Measurements from ENCODE around the gene CD79A.
A peak's percentile ranks its signal among the peaks of the same experiment; 100 is the strongest.
"Not testable (repeated sequence)": the region's sequence is repeated elsewhere in the genome, so short reads cannot be mapped to it uniquely, and the experiment has no call there.

Gene CD79A

DNA sequence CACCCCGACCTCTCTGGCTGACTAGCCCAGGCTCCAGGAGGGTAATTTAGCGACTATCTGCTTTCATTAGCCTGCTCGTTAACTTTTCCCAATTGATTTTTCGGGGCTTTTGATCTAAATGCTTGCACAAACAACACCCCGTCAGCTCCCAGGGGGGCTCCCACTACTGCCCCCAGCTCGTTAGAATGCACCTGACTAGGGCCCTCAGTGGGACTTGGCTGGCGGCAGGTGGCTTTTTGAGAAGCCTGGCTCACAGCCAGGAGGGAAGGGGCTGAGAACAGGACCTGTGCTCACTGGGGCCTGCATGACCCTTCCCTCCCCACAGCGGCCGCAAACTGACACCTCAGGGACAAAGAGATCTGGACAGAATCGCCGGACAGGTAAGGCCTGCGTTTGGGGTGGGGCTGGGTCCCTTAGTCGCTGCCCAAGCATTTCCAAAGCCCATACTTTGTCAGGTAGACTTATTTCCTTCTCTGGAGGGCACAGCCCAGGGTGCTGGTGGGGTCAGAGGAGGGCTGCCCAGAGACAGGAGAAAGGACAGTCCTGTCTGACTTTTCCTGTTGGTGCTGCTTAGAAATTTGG lies 7.6 kb upstream of the CD79A start:
- TF ChIP-seq, protein P1, sequence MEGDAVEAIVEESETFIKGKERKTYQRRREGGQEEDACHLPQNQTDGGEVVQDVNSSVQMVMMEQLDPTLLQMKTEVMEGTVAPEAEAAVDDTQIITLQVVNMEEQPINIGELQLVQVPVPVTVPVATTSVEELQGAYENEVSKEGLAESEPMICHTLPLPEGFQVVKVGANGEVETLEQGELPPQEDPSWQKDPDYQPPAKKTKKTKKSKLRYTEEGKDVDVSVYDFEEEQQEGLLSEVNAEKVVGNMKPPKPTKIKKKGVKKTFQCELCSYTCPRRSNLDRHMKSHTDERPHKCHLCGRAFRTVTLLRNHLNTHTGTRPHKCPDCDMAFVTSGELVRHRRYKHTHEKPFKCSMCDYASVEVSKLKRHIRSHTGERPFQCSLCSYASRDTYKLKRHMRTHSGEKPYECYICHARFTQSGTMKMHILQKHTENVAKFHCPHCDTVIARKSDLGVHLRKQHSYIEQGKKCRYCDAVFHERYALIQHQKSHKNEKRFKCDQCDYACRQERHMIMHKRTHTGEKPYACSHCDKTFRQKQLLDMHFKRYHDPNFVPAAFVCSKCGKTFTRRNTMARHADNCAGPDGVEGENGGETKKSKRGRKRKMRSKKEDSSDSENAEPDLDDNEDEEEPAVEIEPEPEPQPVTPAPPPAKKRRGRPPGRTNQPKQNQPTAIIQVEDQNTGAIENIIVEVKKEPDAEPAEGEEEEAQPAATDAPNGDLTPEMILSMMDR (conservative IDR thresholded peaks at IDR 0.05; ENCODE audit: low read depth, low read length): no peak
- no peak for DNase-seq (ENCODE audit: low read depth)
- no peak overlapping the region for H3K4me3 ChIP-seq (ENCODE audit: low read depth, low read length)

DNA sequence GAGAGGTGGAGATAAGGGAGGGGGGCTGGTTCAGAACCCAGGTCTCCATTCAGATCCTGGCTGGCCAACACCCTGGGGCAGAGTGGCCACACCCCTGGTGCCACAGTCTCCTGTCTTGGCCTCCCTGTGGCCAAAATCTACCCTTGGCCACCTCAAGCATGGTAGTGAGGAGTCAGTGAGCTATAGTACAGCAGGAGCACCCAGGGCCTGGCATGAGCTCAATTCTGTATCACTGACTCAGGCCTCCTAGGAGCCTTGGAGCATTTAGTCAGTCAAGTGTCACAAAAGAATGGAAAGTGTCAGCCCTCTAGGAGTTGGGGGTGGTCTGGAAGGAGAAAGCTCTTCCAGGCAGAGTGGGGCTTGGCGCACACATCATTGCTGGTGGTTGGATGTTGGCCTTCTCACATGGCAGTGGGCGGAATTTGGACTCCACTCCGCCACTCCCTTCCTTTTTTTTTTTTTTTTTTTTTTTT lies 6.6 kb upstream of the CD79A start:
- H3K4me3 ChIP-seq (ENCODE audit: low read depth, low read length): no peak overlapping the region
- peak; percentile 30 for DNase-seq (ENCODE audit: low read depth)
- TF ChIP-seq, protein P1 (conservative IDR thresholded peaks at IDR 0.05; ENCODE audit: low read depth, low read length): no peak

DNA sequence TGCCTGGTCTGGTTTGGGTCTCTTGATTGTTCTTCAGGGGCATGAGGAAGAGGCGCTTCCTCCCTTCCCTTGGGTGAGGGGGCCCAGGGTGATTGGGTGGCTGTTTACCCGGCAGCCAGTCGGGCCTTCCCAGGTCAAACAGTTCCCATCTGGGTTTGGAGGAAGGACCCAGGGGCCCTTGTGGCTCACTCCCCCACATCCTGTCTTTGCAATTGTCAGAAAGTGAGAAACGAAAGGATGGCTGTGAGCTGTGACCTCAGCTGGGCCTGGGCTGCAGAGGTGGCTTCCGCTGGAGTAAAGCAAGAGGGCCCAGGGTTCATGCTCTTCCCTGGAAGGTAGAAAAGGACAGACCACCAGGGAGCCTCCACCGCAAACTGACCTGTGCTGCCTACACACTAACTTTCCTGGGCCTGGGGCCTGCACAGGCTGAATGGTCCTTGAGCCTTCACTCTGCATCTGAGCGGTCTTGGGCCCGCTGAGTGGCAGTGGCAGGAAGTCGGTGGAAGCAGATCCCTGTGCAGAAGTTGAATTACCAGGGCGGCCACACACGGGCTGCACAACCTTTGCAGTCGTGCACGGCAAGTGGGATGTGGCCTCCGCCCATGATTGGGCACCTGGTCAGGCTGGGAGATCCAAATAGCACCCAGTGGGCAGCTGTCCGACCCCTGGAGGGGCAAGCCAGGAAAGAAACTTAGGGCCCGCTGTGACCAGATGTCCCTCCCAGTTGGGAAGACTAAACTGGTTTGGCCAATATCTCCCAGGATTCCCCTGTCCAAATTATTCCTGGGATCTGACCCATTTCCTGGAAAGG lies 5.3 kb upstream of the CD79A start:
- TF ChIP-seq, protein P1 (conservative IDR thresholded peaks at IDR 0.05; ENCODE audit: low read depth, low read length): no peak
- DNase-seq (ENCODE audit: low read depth): no peak
- H3K4me3 ChIP-seq (ENCODE audit: low read depth, low read length): no peak overlapping the region

DNA sequence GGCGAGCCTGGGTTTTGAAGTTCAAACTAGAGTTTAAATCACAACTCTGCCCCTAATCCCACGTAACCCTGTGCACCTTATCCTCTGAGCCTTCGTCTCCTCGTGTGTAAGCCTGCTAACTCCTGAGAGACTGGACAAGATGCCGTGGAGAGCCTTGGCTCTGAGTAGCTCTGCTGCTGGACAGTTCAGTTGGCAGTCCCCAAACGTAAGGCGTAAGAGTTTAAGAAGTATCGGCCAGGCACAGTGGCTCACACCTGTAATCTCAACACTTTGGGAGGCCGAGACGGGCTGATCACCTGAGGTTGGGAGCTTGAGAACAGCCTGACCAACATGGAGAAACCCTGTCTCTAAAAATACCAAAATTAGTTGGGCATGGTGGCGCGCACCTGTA lies 4.7 kb upstream of the CD79A start:
- no peak for DNase-seq (ENCODE audit: low read depth)
- no peak overlapping the region for H3K4me3 ChIP-seq (ENCODE audit: low read depth, low read length)
- TF ChIP-seq, protein P1 (conservative IDR thresholded peaks at IDR 0.05; ENCODE audit: low read depth, low read length): no peak

DNA sequence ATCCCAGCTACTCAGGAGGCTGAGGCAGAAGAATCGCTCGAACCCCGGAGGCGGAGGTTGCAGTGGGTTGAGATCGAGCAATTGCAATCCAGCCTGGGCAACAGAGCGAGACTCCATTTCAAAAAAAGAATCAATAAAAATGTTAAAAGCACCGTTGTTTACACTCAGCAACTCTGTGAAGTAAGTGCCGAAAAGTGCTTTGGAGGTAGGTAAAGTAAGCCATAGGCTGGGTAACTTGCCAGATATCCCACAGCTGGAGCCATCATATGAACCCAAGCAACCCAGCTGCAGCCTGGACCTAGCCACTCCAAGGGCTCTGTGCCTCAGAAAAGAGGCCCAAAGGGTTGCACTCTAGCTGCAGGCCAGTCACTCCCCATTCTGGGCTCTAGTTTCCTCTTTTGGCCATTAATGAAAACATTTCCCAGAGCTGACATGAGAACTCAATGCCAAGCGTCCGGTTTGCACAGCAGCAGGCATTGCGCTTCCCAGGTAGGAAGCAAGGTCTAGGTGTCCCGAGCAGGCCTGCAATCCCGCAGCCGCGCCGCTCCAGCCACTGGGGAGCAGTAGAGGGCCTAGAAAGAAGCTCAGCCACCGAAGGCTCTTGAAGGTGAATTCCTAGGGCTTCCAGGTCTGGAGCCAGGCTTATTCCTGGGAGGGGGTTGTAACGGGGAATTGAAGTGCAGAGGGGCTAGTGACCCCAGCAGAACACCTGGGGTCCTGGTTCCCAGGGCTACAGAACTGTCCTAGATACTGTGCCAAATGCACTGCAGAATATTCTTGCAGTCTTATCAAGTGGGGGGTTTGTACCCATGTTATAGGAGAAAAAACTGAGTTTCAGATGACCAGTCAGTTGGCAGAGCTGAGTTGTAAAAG lies 4.1 kb upstream of the CD79A start:
- DNase-seq (ENCODE audit: low read depth): peak; percentile 74
- H3K4me3 ChIP-seq (ENCODE audit: low read depth, low read length): no peak overlapping the region
- TF ChIP-seq, protein P1 (conservative IDR thresholded peaks at IDR 0.05; ENCODE audit: low read depth, low read length): peak; percentile 85

DNA sequence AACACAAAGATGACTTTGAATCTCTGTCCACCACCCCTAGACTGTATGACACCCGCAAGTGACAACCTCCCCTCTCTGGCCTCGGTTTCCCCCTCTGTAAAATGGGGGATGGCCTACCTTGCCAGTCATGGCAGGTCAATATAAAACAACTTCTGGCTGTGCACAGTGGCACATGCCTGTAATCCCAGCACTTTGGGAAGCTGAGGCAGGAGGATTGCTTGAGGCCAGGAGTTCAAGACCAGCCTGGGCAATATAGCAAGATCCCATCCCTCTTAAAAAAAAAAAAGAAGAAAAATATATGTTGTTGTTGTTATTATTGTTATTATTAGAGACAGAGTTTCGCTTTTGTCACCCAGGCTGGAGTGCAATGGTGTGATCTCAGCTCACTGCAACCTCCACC lies 1.1 kb upstream of the CD79A start:
- DNase-seq (ENCODE audit: low read depth); H3K4me3 ChIP-seq (ENCODE audit: low read depth, low read length): not testable (repeated sequence)
